Stimulated activated CD4-positive, alpha-beta T cell treated with anti-CD3 and anti-CD28 coated beads, Interleukin-4, amount 100 ng/mL, for 4 hours (primary cell): ENCODE data around the gene PDLIM4.

Experiments
- DNase-seq, 2 experiments: peaks; one replicate each; pipeline ENCODE4 v3.0.0-alpha.2; 2020

The PDLIM4 gene

GRCh38 chr5:132253452-132254320 lies 3.8 kb upstream of the PDLIM4 start:
- no peak for DNase-seq

GRCh38 chr5:132254321-132254977 lies 3.0 kb upstream of the PDLIM4 start:
- no peak for DNase-seq

GRCh38 chr5:132256086-132256782 lies 1.3 kb upstream of the PDLIM4 start:
- DNase-seq, result no peak

GRCh38 chr5:132256783-132257130 lies 739 bp upstream of the PDLIM4 start:
- no peak for DNase-seq

GRCh38 chr5:132258102-132259068 lies 889 bp downstream of the PDLIM4 start:
- DNase-seq, result no peak

GRCh38 chr5:132259069-132259851 lies 1.8 kb downstream of the PDLIM4 start:
- DNase-seq, result no peak

- DNase-seq, result no peak
These were observed 2.6 kb downstream of the PDLIM4 start for GRCh38 chr5:132260051-132260450.

GRCh38 chr5:132260714-132261551 lies 3.4 kb downstream of the PDLIM4 start:
- peak; percentile 24 to 66 for DNase-seq

GRCh38 chr5:132261881-132262845 lies 4.7 kb downstream of the PDLIM4 start:
- no peak for DNase-seq

- DNase-seq, result no peak
These were observed 5.5 kb downstream of the PDLIM4 start for GRCh38 chr5:132262882-132263547.

GRCh38 chr5:132263548-132264261 lies 6.2 kb downstream of the PDLIM4 start:
- peak in 1 of 2 experiments; percentile 56 for DNase-seq

- DNase-seq, result no peak
These were observed 7.2 kb downstream of the PDLIM4 start for GRCh38 chr5:132264546-132265335.

- no peak for DNase-seq
These were observed 8.0 kb downstream of the PDLIM4 start for GRCh38 chr5:132265336-132266030.

- DNase-seq, result no peak
These were observed 8.7 kb downstream of the PDLIM4 start for GRCh38 chr5:132266031-132266835.

- no peak for DNase-seq
These were observed 9.3 kb downstream of the PDLIM4 start for GRCh38 chr5:132266836-132267160.

GRCh38 chr5:132267166-132267739 lies 9.8 kb downstream of the PDLIM4 start:
- DNase-seq, result no peak
